ENCODE measurements around the gene ZNF610.

Gene ZNF610

GRCh38 chr19:52345162-52345561, 9.1 kb downstream of the ZNF610 start:
- H3K4me3 ChIP-seq (replicated peaks; ENCODE audit: low read depth, low read length) = no peak overlapping the region
- TF ChIP-seq, protein P1, sequence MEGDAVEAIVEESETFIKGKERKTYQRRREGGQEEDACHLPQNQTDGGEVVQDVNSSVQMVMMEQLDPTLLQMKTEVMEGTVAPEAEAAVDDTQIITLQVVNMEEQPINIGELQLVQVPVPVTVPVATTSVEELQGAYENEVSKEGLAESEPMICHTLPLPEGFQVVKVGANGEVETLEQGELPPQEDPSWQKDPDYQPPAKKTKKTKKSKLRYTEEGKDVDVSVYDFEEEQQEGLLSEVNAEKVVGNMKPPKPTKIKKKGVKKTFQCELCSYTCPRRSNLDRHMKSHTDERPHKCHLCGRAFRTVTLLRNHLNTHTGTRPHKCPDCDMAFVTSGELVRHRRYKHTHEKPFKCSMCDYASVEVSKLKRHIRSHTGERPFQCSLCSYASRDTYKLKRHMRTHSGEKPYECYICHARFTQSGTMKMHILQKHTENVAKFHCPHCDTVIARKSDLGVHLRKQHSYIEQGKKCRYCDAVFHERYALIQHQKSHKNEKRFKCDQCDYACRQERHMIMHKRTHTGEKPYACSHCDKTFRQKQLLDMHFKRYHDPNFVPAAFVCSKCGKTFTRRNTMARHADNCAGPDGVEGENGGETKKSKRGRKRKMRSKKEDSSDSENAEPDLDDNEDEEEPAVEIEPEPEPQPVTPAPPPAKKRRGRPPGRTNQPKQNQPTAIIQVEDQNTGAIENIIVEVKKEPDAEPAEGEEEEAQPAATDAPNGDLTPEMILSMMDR (IDR thresholded peaks at IDR 0.05; ENCODE audit: low read depth, low read length, missing control alignments) = no peak
- no peak for DNase-seq (ENCODE audit: extremely low read depth, low read depth)

DNA sequence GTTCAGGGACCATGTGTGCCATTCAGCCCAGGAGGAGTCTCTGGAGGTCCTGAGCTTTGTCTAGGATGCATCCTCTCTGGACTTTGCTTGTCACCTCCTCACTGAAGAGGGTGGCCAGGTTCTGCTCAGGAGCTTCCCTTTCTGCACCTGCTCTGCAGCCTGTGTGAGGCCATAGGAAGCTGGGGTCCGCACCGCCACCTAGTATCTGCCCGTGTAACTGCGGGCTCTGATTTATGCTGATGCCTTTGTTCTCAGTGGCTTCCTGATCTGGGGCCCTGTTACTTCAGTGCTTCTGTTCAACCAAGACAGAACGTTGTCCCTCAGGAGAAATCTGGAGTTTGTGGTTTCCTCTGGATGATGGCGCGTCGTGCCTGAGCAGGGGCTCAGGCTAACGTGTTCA, 15.5 kb downstream of the ZNF610 start:
- TF ChIP-seq, protein P1 (IDR thresholded peaks at IDR 0.05; ENCODE audit: low read depth, low read length, missing control alignments) = no peak
- no peak overlapping the region for H3K4me3 ChIP-seq (replicated peaks; ENCODE audit: low read depth, low read length)
- no peak for DNase-seq (ENCODE audit: extremely low read depth, low read depth)

DNA sequence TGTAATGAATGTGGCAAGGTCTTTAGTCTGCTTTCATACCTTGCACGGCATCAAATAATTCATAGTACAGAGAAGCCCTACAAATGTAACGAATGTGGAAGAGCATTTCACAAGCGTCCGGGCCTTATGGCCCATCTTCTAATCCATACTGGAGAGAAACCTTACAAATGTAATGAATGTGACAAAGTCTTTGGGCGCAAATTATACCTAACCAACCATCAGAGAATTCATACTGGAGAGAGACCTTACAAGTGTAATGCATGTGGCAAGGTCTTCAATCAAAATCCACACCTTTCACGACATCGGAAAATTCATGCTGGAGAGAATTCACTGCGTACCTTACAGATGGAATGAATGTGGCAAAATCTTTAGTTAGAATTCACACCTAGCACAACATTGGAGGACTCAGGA, 30.4 kb downstream of the ZNF610 start:
- H3K4me3 ChIP-seq (replicated peaks; ENCODE audit: low read depth, low read length) = no peak overlapping the region
- TF ChIP-seq, protein P1 (IDR thresholded peaks at IDR 0.05; ENCODE audit: low read depth, low read length, missing control alignments) = no peak
- no peak for DNase-seq (ENCODE audit: extremely low read depth, low read depth)

DNA sequence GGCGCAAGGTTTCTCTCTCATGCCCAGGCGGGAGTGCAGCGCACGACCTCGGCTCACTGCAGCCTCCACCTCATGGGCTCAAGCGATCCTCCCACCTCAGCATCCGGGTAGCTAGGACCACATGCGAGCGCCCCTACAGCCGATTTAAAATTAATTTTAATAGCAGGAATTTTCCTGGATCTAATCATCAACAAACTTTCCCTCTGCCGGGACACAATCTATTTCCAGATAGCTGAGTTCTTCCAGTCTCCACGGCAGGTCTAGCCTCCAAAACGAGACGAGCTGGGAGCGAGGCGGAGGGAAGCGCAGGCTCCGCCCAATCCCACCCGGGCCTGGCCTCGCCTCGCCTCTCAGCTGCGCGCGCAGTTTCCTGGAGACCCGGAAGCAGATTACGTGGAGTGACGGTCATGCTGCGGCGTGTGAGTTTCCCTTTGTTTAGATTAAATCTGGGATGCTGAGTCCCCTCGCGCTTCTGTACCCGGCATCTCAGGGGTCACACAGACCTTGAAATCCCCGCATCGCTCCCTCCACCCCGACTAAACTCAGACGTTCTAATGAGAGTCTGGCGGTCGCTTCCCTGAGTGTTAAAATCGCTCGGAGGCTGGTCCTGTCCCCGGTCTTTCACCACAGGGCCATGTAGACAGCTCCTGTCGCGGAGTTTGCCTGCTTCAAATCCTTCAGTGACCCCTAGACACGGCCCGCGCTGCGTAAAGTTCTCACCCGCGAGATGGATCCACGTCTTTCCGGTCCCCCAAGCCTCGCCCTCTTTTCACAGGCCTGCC, 33.7 kb downstream of the ZNF610 start, which contains the start of gene ZNF880:
ZNF880 (plus strand) TSS at position 365 of the 782 bp plus-strand sequence; CDS start at position 408, 43 bp downstream.
- peak; percentile 46 for DNase-seq (ENCODE audit: extremely low read depth, low read depth)
- TF ChIP-seq, protein P1 (IDR thresholded peaks at IDR 0.05; ENCODE audit: low read depth, low read length, missing control alignments) = no peak
- H3K4me3 ChIP-seq (replicated peaks; ENCODE audit: low read depth, low read length) = peak within 1 kb of the TSS; percentile 56

DNA sequence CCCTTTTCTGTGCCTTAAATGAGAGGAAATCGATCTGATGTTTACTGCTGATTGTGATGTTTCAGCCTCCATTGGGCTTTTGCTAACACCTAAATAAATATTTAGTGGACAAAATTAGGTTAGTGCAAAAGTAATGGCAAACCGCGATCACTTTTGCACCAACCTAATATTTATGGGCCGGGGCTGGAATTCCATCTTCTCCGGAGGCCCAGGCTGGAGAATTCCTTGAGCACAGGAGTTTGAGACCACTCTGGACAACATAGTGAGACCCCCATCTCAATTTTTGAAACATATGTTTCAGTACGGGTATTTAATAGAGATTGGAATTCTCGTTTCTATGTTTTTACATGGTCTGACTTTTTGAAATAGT, 34.3 kb downstream of the ZNF610 start:
- H3K4me3 ChIP-seq (replicated peaks; ENCODE audit: low read depth, low read length) = peak overlapping the region; percentile 56
- TF ChIP-seq, protein P1 (IDR thresholded peaks at IDR 0.05; ENCODE audit: low read depth, low read length, missing control alignments) = no peak
- DNase-seq (ENCODE audit: extremely low read depth, low read depth) = no peak

DNA sequence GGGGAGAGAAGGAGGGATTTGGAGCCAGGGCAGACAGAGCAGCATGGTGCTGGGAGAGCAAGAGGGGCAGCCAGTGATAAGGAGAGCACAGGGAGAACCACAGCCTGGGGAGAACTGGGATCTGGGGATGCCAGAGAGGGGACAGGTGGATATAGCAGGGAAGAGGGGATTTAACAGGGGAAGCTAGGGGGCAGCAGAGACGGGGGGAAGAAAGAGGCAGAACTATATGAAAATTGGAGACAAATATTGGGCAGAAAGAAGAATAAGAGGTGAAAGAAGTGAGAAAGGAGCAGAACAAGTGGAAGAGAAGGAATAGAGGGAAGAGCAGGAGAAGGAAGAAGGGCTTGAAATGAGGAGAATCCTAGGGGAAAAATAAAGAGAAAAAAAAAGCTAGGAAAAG, 55.1 kb downstream of the ZNF610 start:
- TF ChIP-seq, protein P1 (IDR thresholded peaks at IDR 0.05; ENCODE audit: low read depth, low read length, missing control alignments) = no peak
- no peak for DNase-seq (ENCODE audit: extremely low read depth, low read depth)
- no peak overlapping the region for H3K4me3 ChIP-seq (replicated peaks; ENCODE audit: low read depth, low read length)

Measured in HFF-Myc (cell line).